H7 (cell line): ENCODE results near the gene SLC37A1. TPM values are rescaled to one million over a fixed set of nuclear protein-coding genes. Genes with fewer than 3 reads are reported as not detected.

Experiments
- DNase-seq: peaks from one replicate; pipeline ENCODE4 v3.0.0; 2012
- H3K27me3 ChIP-seq: 2 replicates; pipeline ENCODE4 v1.6.0; 2011; ENCODE audit warnings: mild to moderate bottlenecking, low read length; ENCODE audit not compliant: control insufficient read depth, insufficient read depth
- H3K36me3 ChIP-seq: replicated peaks from 2 replicates; pipeline ENCODE4 v1.5.1; 2011; ENCODE audit warnings: low read length; ENCODE audit not compliant: control insufficient read depth, insufficient read depth
- H3K4me3 ChIP-seq: 2 replicates; pipeline ENCODE4 v1.5.1; 2011; ENCODE audit warnings: low read depth, mild to moderate bottlenecking, control low read depth, low read length, moderate library complexity; ENCODE audit not compliant: insufficient read depth
- total RNA-seq: library from RNA; depleted of rRNA; stranded (reverse); fragments of >200 nt; shearing (Covaris generic); gene quantifications from 2 replicates; pipeline ENCODE4 v1.2.3, GENCODE V29; 2014

SLC37A1 gene
- total RNA-seq, 1 experiment from 2014 or later = 8.2 TPM

DNA sequence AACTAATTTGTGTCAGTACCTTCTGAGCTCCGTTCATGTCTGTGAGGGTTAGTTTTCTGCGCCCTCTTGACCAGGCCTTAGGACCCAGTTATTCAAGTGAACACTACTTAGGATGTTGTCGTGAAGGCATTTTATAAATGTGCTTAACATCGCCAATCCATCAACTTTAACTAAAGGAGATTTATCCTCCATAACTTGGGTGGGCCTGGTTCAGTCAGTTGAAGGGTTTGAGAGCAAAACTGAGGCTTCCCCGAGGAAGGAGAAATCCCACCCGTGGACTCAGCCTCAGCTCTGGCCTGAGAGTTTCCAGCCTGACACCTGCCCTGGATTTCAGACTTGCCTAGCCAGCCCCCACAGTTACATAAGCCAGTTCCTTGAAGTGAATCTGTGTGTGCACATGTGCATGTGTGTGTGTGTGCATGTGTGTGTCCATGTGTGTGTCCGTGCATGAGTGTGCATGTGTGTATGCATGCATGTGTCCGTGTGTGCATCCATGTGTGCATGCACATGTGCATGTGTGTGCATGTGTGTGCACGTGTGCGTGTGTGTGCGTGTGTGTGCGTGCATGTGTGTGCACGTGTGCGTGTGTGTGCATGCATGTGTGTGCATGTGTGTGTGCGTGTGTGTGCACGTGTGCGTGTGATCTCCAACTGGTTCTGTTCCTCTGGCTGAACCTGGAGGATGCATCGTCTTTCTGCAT lies 77.7 kb downstream of the SLC37A1 start:
- H3K36me3 ChIP-seq = no peaks in the 10 kb centered on the region
- DNase-seq = no peak
- H3K27me3 ChIP-seq = no peaks in the 10 kb centered on the region
- H3K4me3 ChIP-seq = no peak overlapping the region

GRCh38 chr21:42592156-42592820 lies 78.6 kb downstream of the SLC37A1 start:
- no peak overlapping the region for H3K4me3 ChIP-seq
- no peaks in the 10 kb centered on the region for H3K36me3 ChIP-seq
- DNase-seq = peak; percentile 39
- H3K27me3 ChIP-seq = no peaks in the 10 kb centered on the region

- DNase-seq = peak; percentile 99
- no peak overlapping the region for H3K4me3 ChIP-seq
- H3K27me3 ChIP-seq = no peaks in the 10 kb centered on the region
- H3K36me3 ChIP-seq = no peaks in the 10 kb centered on the region
These were observed 79.6 kb downstream of the SLC37A1 start for GRCh38 chr21:42593007-42593814.

- no peak for DNase-seq
- no peaks in the 10 kb centered on the region for H3K36me3 ChIP-seq
- H3K4me3 ChIP-seq = no peak overlapping the region
- no peaks in the 10 kb centered on the region for H3K27me3 ChIP-seq
These were observed 81.1 kb downstream of the SLC37A1 start for GRCh38 chr21:42594616-42595282.

DNA sequence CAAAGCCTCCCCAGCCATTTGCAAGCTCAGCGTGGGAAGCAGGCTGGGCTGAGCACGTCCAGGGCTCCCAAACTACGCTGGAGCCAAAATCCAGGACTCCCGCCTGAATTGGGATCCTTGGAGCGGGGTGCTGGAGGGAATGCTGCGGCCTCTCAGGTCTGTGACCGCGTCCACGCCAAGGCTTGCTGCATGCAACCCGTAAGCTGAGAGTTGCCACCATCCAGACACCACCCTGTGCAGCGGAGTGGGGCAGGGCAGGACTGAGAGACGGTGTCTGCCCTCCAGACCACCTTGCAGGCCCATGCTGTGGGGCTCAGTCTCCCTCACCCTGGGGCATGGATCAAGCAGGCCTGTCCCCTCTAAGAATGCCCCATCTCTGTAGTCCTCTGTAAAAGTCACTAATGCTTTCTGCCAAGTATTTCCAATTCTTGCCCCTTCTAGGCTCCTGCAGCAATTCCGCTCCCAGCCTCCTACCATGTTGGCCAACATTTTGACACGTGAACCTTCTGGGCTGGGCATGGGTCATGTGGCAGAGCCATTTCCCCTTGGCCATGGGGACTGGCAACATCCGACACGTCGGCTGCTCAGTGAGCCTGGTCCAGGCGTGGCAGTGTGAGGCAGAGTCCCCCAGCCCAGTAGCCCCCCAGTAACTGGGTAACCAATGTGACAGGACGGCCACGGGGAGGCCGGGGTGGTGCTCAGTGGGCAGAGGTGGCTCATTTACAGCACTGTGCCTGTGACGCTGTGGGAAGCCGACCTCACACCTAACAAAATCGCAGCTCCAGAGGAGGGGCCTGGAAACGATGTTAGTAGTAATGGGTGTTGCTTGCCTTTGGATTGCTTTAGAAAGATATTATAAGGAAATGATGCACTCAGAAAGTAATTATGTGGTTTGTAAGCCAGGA lies 81.9 kb downstream of the SLC37A1 start:
- DNase-seq = no peak
- Histone ChIP-seq H3K36me3 (no peaks in the 10 kb centered on the region), H3K4me3 (no peak overlapping the region), H3K27me3 (no peaks in the 10 kb centered on the region)

DNA sequence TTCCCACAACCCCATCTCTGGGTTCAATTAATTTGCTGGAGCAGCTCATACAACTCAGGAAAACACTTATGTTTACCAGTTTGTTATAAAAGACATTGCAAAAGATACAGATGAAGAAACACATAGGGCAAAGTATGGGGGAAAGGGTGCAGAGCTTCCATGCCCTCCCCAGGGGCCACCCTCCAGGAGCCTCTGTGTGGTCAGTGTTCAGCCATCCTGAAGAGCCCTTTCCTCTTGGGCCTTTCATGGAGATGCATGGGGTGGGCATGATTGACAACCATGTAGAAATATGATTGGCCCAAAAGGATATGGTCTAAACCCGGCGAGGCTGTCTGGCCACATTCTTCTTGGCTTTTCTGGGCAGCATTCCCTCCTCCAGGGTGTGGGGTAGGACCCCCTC lies 83.0 kb downstream of the SLC37A1 start:
- Histone ChIP-seq H3K4me3 (no peak overlapping the region), H3K27me3 (no peaks in the 10 kb centered on the region), H3K36me3 (no peaks in the 10 kb centered on the region)
- DNase-seq = no peak

- no peak overlapping the region for H3K4me3 ChIP-seq
- DNase-seq = peak; percentile 6
- no peaks in the 10 kb centered on the region for H3K27me3 ChIP-seq
- H3K36me3 ChIP-seq = no peaks in the 10 kb centered on the region
These were observed 84.0 kb downstream of the SLC37A1 start for GRCh38 chr21:42597487-42598158.

DNA sequence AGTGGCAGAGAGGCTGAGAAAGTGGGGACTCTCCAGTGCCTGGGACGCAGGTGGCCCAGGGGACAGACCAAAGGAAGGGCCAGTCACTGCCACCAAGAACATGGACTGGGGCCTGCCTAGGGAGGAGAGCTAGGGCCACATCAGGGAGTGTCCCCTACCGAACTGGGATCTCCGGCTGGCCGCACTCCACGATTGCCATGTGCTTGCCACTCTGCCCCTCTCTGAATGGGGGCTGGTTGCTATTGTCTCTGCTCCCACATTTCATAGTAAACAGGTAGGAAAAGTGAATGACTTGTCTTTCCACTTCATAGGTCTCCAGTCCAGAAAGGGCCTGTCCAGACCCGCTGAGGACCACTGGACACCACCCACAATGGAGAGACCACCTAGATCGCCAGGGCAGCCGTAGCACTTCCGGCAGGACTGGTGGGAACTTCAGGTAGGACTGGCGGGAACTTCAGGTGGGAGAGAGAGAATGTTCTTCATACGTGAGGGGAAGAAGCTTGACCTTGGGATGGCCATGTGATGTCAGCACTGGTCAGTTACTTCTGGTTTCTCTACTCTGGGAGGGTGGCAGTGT lies 84.6 kb downstream of the SLC37A1 start:
- no peaks in the 10 kb centered on the region for H3K27me3 ChIP-seq
- no peaks in the 10 kb centered on the region for H3K36me3 ChIP-seq
- no peak overlapping the region for H3K4me3 ChIP-seq
- DNase-seq = no peak

DNA sequence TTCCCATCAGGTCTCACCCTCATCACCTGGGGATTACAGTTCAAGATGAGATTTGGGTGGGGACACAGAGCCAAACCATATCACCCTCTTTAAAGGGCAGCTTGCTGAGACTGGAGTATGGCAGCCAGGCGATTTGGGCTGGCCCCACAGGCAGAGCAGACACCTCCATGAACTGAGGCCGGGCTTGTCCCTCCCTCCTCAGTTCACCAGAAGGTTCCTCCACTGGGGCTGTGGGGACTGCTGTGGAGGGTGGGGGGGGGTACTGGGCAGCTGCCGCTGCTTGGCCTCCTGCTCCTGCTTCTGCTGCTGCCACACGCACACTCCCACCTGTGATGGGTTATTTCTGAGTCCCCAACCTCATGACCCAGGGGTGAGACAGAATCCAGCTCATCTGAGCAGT lies 85.8 kb downstream of the SLC37A1 start:
- H3K4me3 ChIP-seq = no peak overlapping the region
- DNase-seq = peak; percentile 16
- H3K27me3 ChIP-seq = no peaks in the 10 kb centered on the region
- H3K36me3 ChIP-seq = no peaks in the 10 kb centered on the region

DNA sequence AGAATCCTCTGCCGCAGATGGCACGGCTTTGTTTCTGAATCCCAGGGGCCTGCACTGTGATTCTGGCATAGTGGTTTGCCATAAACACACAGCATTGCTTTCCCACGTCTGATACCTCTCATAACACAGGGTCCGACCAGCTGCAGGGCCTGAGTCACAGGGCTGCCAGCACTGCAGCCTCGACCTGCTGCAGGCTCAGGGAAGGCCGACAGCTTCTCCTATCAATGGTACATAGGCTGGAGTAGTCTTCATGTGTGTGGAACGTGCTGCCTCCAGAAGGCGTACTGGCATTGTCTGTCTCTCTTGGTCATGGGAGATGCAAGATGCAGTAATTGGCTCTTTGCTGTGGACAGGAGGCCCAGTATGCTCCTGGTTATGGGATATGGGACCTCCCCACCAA lies 86.3 kb downstream of the SLC37A1 start:
- no peaks in the 10 kb centered on the region for H3K36me3 ChIP-seq
- H3K27me3 ChIP-seq = no peaks in the 10 kb centered on the region
- H3K4me3 ChIP-seq = no peak overlapping the region
- DNase-seq = no peak

GRCh38 chr21:42601656-42602055 lies 88.0 kb downstream of the SLC37A1 start:
- Histone ChIP-seq H3K36me3 (no peaks in the 10 kb centered on the region), H3K27me3 (no peaks in the 10 kb centered on the region), H3K4me3 (no peak overlapping the region)
- DNase-seq = no peak

DNA sequence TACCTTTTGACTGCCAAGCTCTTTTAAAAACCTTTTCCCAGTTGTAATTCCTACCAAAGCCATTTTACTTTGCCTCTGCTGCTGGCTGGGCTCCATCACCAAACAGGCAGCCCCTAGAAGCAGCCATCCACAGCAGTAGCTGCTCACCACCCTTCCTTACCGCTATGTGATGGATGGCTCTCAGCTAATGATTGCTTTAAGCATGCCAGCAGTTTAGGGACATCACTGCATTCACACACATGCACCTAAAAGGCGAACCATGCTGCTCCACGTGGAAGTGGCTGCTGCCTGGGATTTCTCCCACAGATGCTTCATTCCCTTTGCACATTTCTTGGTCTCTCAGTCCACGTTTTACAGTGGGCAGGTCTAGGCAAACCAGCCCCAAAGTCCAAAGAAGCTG lies 93.5 kb downstream of the SLC37A1 start:
- Histone ChIP-seq H3K36me3 (no peaks in the 10 kb centered on the region), H3K27me3 (no peaks in the 10 kb centered on the region), H3K4me3 (no peak overlapping the region)
- no peak for DNase-seq

- Histone ChIP-seq H3K36me3 (no peaks in the 10 kb centered on the region), H3K27me3 (no peaks in the 10 kb centered on the region), H3K4me3 (no peak overlapping the region)
- no peak for DNase-seq
These were observed 94.0 kb downstream of the SLC37A1 start for GRCh38 chr21:42607525-42608102.
